CD4-positive, alpha-beta T cell treated with Interleukin-4 for 1 hour (primary cell): ENCODE measurements around the gene CELF1.

Experiments
- DNase-seq, 2 donors: peaks; one replicate each; pipeline ENCODE4 v3.0.0-alpha.2; 2020 to 2022

Gene CELF1

DNA sequence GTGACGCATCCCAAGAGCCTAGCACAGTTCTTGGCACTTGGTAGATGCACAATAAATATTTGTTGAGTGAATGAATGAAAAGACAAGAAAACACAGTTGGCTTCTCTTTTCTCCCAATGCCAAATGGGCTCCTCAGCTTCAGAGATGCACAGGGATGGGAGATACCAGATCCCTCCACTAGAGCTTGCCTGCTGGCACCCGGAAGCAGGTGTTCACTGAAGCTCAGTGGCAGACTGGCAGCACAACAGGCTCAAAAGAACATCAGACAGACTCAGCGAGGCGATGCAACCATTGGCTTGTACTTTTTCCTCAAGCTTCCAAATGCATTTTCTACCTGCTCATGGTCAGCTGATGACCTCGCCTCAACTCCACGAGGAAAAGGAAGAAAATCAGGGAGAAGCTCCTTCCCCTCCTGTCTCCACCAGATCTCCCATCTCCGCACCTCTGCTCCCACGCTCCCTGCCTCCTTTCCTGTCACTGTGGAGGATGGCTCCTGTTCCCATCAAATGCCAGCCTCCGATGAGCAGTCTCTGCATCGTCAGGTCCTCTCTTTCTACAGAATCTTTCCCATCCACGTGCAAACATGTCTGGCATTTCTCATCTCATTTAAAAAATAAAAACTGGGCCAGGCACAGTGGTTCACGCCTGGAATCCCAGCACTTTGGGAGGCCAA lies 109.8 kb downstream of the CELF1 start:
- DNase-seq, result no peak

DNA sequence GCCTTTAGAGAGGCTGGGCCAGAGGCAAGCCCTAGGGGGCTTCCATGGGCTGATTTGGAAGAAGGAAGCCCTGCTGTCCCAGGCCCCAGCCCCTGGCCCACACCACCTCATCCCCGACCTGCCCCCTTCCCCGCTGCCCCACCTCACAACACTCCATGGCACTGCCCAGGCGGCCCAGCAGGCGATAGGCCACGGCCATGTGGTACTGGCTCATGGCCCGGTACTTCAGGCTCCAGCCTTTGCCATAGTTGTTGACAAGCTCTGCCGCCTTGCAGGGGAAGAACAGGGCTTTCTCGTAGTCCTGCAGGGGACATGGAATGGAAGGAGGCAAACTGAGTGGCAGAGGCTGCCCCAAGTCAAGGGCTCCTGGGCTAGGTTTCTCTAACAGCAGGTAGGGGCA lies 110.4 kb downstream of the CELF1 start:
- DNase-seq, result no peak

DNA sequence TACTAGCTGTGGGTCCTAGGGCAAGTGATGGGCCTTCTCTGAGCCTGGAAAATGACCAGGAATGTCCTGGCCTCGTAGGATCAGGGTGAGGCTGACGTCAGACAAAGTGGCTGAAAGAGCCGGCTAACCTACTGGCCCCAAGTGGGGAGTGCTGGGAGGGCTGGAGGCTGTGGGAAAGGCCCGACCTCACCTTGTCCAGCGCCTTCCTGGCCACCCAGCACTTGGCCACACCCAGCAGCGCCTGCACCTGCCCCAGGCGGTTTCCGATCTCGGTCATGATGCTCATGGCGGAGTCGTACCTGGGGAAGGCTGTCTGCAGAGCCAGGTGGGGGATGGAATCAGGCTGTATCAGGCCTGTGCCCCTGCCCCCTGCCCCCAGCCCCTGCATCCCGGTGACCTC lies 111.5 kb downstream of the CELF1 start:
- no peak for DNase-seq

DNA sequence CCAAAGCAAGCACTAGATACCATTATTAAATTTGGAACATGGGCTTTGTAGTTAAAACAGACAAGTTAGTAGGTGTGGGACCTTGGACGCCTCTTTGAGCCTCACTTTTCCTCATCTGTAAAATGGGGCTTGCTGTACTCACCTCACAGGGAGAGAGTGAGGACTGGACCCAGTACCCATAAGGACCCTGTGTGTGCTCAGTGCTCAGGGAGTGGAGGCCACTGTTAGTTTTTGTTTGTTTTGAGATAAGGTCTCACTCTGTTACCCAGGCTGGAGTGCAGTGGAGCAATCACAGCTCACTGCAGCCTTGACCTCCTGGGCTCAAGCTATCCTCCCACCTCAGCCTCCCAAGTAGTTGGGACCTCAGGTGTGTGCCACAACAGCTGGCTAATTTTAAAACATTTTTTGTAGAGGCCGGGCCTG lies 112.9 kb downstream of the CELF1 start:
- DNase-seq, result no peak

DNA sequence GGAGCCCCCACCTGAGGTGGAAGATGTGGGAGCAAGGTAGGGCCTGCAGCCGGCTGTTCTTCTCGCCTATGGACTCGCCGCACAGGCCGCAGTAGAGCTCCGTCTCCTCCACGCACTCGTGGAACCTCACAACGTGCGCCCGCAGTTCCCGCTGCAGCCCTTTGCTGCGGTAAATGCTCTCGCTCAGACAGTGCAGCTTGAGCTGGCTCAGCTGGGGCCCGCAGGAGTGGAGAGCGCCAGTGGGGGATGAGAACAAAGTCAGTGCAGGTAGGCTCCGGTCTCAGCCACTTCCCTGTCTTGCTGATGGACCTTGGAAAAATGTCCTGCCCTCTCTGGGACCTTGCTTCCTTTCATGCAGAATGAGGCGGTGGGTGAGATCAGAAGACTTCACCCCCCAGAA lies 114.2 kb downstream of the CELF1 start:
- no peak for DNase-seq

DNA sequence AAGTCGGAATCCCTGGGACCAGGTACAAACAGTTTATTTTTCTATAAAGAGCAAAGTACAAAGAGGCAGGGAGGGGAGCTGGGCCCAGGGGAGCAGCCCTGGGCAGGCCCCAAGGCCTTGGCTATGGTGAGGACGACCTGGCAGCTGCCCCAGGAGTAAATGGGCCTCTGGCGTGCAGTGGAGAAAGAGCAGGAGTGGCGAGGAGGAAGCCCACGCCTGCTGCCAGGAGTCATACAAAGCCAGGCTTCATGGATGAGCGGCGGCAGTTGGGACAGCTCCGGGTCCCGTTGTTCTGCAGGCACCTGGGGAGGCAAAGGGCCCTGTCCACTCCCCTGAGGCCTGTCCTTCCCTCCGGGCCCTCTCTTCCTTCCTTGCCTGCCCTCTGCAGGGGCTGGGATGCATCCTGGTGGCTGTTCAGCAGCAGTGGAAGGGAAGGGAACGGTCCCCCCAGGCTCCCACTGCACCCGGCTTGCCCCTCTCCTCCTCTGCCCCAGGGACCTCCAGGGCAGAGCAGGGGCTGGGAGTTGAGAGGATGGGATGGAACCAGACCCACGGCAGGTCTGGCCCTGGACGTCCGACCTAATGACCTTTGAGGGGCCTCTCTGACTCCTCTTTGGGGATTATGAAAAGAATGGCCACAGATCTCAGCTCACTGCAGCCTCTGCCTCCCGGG lies 115.0 kb downstream of the CELF1 start:
- no peak for DNase-seq

DNA sequence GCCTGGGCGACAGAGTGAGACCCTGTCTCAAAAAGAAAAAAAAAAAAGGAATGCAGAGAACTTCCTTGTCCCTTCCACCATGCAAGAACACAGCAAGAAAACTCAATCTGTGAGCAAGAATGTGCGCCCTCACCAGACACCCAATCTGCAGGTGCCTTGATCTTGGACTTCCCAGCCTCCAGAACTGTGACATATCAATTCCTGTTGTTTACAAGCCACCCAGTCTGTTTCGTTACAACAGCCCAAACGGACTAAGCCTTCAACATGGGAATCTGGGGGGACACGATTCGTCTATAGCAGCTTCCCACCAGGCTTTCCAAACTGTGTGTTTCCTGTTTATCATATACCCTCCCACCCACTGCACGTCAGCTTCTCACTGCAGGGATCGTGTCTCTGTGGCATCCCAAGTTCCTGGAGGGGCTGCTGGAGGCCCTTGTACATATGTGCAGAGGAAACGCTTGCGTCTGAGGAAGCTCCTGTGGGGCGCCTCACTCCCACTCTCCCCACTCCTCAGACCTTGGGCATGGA lies 115.7 kb downstream of the CELF1 start:
- DNase-seq, result no peak

DNA sequence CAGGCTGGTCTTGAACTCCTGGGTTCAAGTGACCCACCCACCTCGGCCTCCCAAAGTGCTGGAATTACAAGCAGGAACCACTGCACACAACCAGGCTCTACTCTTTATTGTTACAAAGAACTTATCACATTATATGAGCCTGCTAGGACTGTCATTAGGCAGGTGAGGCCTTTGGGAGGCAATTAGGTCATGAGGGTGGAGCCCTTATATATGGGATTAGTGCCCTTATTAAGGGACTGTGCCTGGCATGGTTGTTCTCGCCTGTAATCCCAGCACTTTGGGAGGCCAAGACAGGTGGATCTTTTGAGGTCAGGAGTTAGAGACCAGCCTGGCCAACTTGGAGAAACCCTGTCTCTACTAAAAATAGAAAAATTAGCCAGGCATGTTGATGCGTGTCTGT lies 116.2 kb downstream of the CELF1 start:
- DNase-seq, result no peak

DNA sequence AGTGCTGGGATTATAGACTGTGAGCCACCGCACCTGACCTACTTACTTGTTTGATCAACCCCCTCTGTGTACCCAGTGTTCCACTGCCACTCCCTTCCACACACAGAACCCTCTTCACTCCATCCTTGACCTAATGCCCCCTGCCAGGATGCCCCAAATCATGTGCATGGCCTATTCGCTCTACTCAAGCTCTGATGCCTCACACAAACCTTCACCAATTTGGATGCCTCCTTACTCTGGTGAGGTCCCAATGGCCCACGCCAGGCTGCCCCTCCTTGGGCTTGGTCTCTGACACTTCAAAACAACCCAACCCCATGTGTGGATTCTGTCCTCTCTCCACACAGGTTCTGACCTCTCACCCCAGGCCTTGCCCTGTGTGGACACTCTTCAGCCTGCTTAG lies 117.2 kb downstream of the CELF1 start:
- no peak for DNase-seq

DNA sequence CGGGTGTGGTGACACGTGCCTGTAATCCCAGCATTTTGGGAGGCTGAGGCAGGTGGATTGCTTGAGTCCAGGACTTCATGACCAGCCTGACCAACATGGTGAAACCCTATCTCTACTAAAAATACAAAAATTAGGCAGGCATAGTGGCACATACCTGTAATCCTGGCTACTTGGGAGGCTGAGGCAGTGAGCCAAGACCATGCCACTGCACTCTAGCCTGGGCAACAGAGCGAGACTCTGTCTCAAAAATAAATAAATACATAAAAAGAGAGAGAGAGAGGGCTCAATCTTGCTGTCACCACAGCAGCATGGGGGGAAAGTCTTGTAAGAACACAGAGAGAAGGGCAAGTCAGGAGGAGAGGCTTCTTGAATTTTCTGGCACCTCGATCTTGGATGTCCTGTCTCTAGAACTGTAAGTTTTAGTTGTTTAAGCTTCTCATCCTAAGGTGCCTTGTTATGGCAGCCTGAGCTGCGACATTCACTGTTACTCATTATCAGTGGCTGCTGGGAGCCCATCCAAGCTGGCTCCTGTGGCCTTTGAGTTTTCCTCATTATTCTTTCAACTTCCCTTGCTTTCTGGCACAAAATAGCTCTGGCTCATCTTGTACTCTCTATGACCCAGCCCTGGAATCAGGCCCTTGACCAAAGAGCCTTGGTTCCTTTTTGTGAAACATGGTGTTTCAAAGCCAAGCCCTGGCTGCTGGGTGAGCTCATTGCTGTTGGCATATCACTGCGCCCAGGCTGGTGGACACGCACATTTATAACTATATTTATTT lies 118.7 kb downstream of the CELF1 start:
- no peak for DNase-seq

DNA sequence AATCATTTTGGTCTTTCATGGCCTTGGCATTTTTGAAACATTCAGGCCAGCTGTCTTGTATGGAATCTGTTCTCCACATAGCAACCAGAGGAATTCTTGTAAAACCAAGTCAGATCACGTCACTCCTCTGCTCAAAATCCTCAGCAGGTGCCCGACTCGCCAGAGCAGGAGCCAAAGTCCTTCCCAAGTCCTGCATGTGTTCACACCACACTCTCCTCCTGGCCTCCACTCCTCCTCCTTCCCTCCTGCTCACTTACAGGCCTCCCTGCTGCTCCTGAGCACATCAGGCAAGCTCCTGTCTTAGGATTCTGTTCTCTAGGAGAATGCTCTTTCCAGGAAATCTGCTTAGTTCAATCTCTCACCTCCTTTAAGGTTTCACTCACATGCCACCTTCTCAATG lies 119.8 kb downstream of the CELF1 start:
- no peak for DNase-seq

DNA sequence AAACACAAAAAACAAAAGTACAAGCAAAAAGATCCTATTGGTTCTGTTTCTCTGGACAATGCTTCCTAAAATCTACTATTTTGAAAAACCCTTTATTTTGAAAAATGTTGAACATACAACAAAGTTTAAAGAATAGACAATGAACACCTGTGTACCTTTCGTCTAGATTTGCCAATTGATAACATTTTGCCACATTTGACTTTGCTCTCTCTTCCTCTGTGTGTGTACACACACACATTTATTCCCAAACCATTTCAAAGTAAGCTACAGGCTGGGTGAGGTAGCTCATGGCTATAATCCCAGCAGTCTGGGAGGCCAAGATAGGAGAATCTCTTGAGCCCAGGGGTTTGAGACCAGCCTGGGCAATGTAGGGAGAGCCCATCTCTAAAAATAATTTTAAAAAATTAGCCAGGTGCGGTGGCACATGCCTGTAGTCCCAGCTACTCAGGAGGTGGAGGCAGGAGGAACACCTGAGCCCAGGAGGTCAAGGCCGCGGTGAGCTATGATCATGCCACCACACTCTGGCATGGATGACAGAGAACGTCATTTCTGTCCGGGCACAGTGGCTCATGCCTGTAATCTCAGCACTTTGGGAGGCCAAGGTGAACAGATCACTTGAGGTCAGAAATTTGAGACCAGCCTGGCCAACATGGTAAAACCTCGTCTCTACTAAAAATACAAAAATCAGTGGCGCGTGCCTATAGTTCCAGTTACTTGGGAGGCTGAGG lies 121.4 kb downstream of the CELF1 start:
- DNase-seq, result no peak

DNA sequence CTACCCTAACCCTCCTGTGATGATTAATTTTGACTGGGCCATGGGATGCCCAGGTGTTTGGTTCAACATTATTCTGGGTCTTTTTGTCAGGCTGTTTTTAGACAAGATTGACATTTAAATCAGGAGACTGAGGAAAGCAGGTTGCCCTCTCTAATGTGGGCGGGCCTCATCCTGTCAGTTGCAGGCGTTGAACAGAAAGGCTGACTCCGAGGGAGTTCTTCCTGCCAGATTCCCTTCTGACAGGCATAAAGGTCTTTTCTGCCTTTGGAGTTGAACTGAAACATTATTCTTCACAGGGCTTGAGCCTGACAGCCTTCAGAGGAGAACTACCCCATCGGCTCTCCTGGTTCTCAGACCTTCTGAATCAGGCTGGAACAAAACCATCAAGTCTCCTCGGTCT lies 122.4 kb downstream of the CELF1 start:
- DNase-seq, result no peak

DNA sequence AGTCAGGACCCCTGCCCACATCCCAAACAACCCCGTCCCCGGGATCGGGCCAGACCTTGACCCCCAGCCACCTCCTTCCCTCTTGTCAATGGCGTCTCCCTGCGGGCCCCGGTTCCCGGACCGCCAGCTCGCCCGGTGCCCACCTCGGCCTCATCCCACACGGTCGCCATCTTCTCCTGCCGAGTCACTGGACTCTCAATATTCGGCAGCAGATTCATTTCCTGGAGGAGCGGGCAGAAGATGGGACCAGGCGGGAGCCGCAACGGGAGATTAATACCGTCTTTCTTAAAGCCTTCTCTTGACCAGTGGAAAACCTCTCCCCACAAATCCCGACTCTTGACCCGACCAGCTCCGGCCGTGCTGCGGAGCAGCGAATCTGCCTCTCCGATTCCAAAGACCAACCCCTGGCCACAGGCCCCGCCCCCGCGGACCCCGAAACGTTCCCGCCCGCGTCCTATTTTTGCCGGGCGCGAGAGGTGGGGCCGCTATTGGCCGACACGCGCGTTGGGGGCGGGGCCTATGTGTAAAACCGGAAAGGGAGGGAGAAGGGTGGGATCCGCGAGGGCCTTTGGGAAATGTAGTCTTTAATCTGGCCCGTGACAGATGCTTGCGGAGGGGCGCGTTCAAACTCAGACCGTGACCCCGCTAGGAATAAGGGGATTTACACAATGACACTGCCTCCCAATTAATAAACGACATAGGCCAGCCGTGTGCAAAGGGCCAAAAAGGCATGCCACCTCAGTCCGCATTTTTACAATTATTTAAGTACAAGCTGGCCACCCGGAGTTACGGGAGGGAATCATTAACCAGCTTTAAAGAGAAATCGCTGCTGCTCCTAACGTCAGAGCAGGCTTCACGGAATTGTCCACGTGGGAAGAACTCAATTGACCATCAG lies 126.6 kb downstream of the CELF1 start, which contains the start of gene PSMC3:
Gene PSMC3 (minus strand): TSS at position 378 of the 895 bp plus-strand sequence. CDS start 160 bp downstream, at position 218.
- peak; percentile 97 for DNase-seq

DNA sequence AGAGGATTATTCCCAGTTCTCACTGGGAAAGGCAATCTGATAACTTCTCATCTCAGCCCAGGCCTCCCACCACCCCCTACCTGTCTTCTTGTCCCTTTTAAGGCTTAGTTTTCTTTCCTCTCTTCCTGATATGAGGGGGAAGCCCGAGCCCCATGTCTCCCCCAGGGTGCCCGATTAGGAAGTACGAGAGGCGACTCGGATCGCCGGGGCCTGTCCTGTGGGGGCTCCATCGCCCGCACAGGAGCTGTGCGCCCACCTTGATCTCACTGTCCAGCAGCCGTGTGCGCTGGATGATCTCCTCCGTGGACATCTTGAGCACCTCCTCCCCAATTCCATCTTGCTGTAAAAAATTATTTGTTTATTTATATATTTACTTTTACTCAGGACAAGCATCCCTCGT lies 127.3 kb downstream of the CELF1 start:
- no peak for DNase-seq

DNA sequence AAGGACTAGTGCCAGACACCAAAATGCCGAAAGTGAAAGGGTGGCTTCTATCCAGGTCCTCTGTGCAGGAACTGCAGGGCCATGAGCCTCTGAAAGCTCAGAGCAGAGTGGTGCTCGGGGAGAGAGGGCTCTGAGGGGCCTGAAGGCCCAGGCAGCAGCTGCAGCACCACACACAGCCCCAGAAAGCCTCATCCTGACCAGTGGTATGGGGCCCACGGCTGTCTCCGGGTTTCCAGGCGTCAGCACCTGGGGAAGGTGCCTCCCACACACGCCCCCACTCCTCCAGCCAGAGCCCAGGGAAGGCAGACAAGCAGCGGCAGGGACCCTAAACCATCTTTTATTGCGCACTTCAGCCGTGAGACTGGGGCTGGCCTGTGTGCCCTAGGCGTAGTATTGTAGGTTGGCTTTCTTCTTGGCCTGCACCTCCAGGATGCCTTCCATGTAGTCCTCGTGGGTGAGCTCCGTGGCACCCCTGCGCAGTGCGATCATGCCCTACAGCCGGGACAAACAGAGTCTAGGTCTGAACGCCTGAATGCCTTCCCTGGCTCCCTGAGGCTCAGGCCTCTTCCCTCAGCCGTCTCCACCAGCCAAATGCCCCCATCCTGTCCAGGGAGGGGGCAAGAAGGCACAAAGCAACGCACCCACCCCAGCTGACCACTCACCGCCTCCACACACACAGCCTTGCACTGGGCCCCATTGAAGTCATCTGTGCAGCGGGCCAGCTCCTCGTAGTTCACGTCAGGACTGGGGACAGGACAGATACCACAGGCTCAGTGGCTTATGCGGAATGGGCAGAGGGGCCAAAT lies 134.3 kb downstream of the CELF1 start:
- DNase-seq, result no peak

DNA sequence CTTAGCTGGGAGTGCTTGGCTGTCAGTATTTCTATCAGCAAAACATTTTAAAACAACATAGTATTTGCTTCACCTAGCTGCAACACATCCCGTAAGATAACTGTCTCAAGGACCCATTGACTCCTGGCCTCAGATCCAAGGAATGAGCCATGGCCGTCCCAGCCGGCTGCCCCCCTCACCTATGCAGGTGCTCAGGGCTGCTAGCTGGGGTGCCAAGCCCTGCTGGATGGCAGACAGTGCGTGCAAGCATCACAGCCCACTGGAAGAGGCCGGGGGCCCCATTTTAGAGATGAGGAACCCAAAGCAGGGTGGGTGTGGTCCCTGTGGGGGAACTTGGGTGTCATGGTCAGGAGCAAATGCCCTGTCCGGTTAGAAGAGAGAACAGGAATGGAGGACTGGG lies 135.2 kb downstream of the CELF1 start:
- DNase-seq, result no peak

DNA sequence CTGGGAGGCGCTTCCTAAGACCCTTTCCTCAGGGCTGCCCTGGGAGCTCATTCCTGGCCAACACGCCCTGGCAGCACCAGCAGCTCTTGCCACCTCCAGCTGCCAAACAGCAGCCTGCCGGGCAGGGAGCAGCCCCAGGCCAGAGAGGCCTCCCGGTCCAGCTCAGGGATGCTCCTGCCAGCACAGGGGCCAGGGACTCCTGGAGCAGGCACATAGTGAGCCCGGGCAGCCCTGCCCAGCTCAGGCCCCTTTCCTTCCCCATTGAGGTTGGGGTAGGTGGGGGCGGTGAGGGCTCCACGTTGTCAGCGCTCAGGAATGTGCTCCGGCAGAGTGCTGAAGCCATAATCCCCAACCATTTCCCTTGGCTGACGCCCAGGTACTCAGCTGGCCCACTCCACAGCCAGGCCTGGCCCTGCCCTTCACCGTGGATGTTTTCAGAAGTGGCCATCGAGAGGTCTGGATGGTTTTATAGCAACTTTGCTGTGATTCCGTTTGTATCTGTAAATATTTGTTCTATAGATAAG lies 136.9 kb downstream of the CELF1 start:
- no peak for DNase-seq
